ENCODE data around the gene WDFY3.

WDFY3 gene

GRCh38 chr4:84924434-84924833, 42.1 kb downstream of the WDFY3 start:
- no peak for DNase-seq (ENCODE audit: extremely low spot score)
- TF ChIP-seq BHLHE40 (IDR thresholded peaks at IDR 0.05; ENCODE audit: borderline replicate concordance), result no peak
- TF ChIP-seq ELF4 (IDR thresholded peaks at IDR 0.05), result no peak
- no peak for TF ChIP-seq HDGF (IDR thresholded peaks at IDR 0.05; ENCODE audit: borderline replicate concordance)
- TF ChIP-seq FOXA1 (IDR thresholded peaks at IDR 0.05), result no peak
- no peak for TF ChIP-seq SUZ12 (IDR thresholded peaks at IDR 0.05)
- no peak for TF ChIP-seq LEF1 (IDR thresholded peaks at IDR 0.05; ENCODE audit: borderline replicate concordance)
- no peak for TF ChIP-seq FOXK2 (IDR thresholded peaks at IDR 0.05)
- ChIA-PET POLR2A (no interaction called here), CTCF (no interaction called here)

GRCh38 chr4:84920617-84921016, 45.9 kb downstream of the WDFY3 start:
- TF ChIP-seq SP1 (IDR thresholded peaks at IDR 0.05) (no peak), FOXA1 (IDR thresholded peaks at IDR 0.05) (no peak), NFRKB (IDR thresholded peaks at IDR 0.05) (no peak), LEF1 (IDR thresholded peaks at IDR 0.05; ENCODE audit: borderline replicate concordance) (no peak), ELF4 (IDR thresholded peaks at IDR 0.05) (no peak), FOXK2 (IDR thresholded peaks at IDR 0.05) (no peak), FOXM1 (IDR thresholded peaks at IDR 0.05; ENCODE audit: borderline replicate concordance) (no peak), ZNF384 (IDR thresholded peaks at IDR 0.05) (no peak), CTBP1 (IDR thresholded peaks at IDR 0.05; ENCODE audit: borderline replicate concordance) (no peak), PKNOX1 (IDR thresholded peaks at IDR 0.05) (no peak), TARDBP (IDR thresholded peaks at IDR 0.05) (no peak), HDGF (IDR thresholded peaks at IDR 0.05; ENCODE audit: borderline replicate concordance) (no peak), BHLHE40 (IDR thresholded peaks at IDR 0.05; ENCODE audit: borderline replicate concordance) (no peak), SUZ12 (IDR thresholded peaks at IDR 0.05) (no peak), L3MBTL2 (conservative IDR thresholded peaks at IDR 0.05) (no peak), ARNT (IDR thresholded peaks at IDR 0.05) (no peak)
- ChIA-PET CTCF (no interaction called here), POLR2A (no interaction called here)
- DNase-seq (ENCODE audit: extremely low spot score), result no peak

- TF ChIP-seq ELF4 (IDR thresholded peaks at IDR 0.05) (no peak), ZNF384 (IDR thresholded peaks at IDR 0.05) (no peak), BHLHE40 (IDR thresholded peaks at IDR 0.05; ENCODE audit: borderline replicate concordance) (no peak), L3MBTL2 (conservative IDR thresholded peaks at IDR 0.05) (no peak), NFRKB (IDR thresholded peaks at IDR 0.05) (no peak)
- CTCF ChIA-PET, result no interaction called here
- POLR2A ChIA-PET, result no interaction called here
- no peak for DNase-seq (ENCODE audit: extremely low spot score)
Observed at GRCh38 chr4:84917869-84918600, 48.5 kb downstream of the WDFY3 start.

GRCh38 chr4:84917086-84917821, 49.2 kb downstream of the WDFY3 start:
- ChIA-PET POLR2A (no interaction called here), CTCF (no interaction called here)
- DNase-seq (ENCODE audit: extremely low spot score), result no peak
- no peak for TF ChIP-seq HDGF (IDR thresholded peaks at IDR 0.05; ENCODE audit: borderline replicate concordance)

GRCh38 chr4:84916227-84916626, 50.3 kb downstream of the WDFY3 start:
- POLR2A ChIA-PET, result no interaction called here
- CTCF ChIA-PET, result no interaction called here
- DNase-seq (ENCODE audit: extremely low spot score), result no peak
- no peak for TF ChIP-seq L3MBTL2 (conservative IDR thresholded peaks at IDR 0.05)
- TF ChIP-seq FOXK2 (IDR thresholded peaks at IDR 0.05), result no peak
- TF ChIP-seq ZNF384 (IDR thresholded peaks at IDR 0.05), result no peak
- no peak for TF ChIP-seq LEF1 (IDR thresholded peaks at IDR 0.05; ENCODE audit: borderline replicate concordance)
- TF ChIP-seq PKNOX1 (IDR thresholded peaks at IDR 0.05), result no peak
- no peak for TF ChIP-seq HDGF (IDR thresholded peaks at IDR 0.05; ENCODE audit: borderline replicate concordance)
- no peak for TF ChIP-seq FOXA1 (IDR thresholded peaks at IDR 0.05)
- no peak for TF ChIP-seq SP1 (IDR thresholded peaks at IDR 0.05)
- TF ChIP-seq FOXM1 (IDR thresholded peaks at IDR 0.05; ENCODE audit: borderline replicate concordance), result no peak
- TF ChIP-seq TARDBP (IDR thresholded peaks at IDR 0.05), result no peak
- TF ChIP-seq NFRKB (IDR thresholded peaks at IDR 0.05), result no peak
- TF ChIP-seq ELF4 (IDR thresholded peaks at IDR 0.05), result no peak
- no peak for TF ChIP-seq BHLHE40 (IDR thresholded peaks at IDR 0.05; ENCODE audit: borderline replicate concordance)

- ChIA-PET CTCF (interaction anchor here (0.8 kb wide), 1 partner anchor 9 kb away, joined by 6 read pairs; no protein-coding TSS in a partner anchor), POLR2A (no interaction called here)
- TF ChIP-seq SP1 (IDR thresholded peaks at IDR 0.05) (no peak), ARNT (IDR thresholded peaks at IDR 0.05) (no peak), ELF4 (IDR thresholded peaks at IDR 0.05) (no peak), FOXK2 (IDR thresholded peaks at IDR 0.05) (no peak), HDGF (IDR thresholded peaks at IDR 0.05; ENCODE audit: borderline replicate concordance) (no peak), FOXM1 (IDR thresholded peaks at IDR 0.05; ENCODE audit: borderline replicate concordance) (no peak), BHLHE40 (IDR thresholded peaks at IDR 0.05; ENCODE audit: borderline replicate concordance) (no peak), ZNF384 (IDR thresholded peaks at IDR 0.05) (no peak), SUZ12 (IDR thresholded peaks at IDR 0.05) (no peak), NFRKB (IDR thresholded peaks at IDR 0.05) (no peak), TARDBP (IDR thresholded peaks at IDR 0.05) (no peak), LEF1 (IDR thresholded peaks at IDR 0.05; ENCODE audit: borderline replicate concordance) (no peak), L3MBTL2 (conservative IDR thresholded peaks at IDR 0.05) (no peak)
- DNase-seq (ENCODE audit: extremely low spot score), result no peak
Observed at GRCh38 chr4:84915396-84915780, 51.1 kb downstream of the WDFY3 start.
